ENCODE measurements around the gene RBPMS2.

Gene RBPMS2

DNA sequence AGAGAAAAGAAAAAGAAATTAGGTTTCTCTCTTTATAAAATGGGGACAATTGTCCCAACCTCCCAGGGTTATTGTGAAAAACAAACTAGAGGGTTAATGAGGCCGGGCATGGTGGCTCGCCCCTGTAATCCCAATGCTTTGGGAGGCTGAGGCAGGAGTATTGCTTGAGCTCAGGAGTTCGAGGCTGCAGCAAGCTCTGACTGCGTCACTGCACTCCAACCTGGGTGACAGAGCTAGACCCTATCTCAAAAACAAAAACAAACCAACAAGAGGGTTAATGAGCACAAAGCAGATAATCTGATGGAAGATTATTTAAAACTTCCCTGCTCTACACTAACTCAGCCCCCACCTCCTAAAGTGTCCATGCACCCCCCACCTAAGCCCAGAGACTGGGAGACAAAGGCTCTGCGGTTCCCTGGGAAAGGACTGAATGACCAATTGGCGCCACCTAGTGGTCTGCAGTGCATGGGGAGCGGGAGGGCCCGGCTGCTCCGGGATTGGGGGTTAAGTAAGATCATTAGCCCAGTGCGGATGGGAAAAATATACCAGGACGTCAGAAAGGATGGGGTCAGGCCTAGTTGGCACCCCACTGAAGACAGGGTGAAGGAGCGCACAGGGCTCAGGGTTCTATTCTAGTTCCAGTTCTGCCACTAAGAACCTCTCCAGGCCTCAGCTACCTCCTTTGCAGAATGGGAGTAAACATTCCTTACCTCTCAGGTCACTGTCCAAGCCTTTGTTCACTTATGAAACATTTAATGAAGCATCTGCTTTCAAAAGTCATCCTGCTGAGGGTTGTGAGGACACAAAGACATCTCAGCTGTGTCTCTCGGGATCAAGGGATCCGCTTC lies 34.5 kb upstream of the RBPMS2 start:
- in situ Hi-C loops (cut with MboI; ENCODE audit: low sequenced_read_pairs, unreplicated experiment): loop anchor here (10.0 kb wide), 1 partner anchor 55 kb away; no protein-coding TSS in a partner anchor
- peak; percentile 86 for DNase-seq (ENCODE audit: low spot score)
- TF ChIP-seq, protein P1, sequence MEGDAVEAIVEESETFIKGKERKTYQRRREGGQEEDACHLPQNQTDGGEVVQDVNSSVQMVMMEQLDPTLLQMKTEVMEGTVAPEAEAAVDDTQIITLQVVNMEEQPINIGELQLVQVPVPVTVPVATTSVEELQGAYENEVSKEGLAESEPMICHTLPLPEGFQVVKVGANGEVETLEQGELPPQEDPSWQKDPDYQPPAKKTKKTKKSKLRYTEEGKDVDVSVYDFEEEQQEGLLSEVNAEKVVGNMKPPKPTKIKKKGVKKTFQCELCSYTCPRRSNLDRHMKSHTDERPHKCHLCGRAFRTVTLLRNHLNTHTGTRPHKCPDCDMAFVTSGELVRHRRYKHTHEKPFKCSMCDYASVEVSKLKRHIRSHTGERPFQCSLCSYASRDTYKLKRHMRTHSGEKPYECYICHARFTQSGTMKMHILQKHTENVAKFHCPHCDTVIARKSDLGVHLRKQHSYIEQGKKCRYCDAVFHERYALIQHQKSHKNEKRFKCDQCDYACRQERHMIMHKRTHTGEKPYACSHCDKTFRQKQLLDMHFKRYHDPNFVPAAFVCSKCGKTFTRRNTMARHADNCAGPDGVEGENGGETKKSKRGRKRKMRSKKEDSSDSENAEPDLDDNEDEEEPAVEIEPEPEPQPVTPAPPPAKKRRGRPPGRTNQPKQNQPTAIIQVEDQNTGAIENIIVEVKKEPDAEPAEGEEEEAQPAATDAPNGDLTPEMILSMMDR (IDR thresholded peaks at IDR 0.05; ENCODE audit: borderline replicate concordance, control extremely low read depth, extremely low read depth, insufficient read depth, missing control alignments): peak; percentile 90

DNA sequence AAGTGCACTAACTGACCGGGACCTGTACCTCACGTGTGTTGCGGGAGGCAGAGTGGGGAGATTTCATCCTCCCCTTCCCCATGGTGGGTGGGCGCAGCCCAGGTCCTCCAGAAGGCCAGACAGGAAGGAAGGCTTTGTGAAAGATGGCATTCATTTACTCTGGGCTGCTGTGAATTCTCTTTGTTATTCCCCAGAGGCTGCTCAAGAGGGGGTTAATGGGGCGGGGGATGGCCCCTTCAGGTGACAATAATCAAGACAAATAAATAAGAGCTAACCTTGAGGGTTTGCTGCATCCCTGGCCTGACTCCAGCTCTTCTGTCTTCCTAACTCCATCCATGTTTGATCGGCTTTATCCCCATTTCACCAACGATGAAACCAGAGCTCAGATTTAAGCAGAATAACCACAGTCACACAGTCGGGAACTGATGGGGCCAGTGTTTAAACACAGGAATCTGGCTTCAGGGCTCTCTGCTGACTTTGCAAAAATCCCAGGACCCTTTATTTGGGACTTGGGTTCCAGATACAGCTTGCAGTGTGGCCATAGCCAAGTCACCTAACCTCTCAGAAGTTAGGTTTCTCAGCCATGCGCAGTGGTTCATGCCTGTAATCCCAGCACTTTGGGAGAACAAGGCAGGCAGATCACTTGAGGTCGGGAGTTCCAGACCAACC lies 33.5 kb upstream of the RBPMS2 start:
- in situ Hi-C loops (cut with MboI; ENCODE audit: low sequenced_read_pairs, unreplicated experiment): loop anchor here (10.0 kb wide), 1 partner anchor 54 kb away; no protein-coding TSS in a partner anchor
- DNase-seq (ENCODE audit: low spot score): peak; percentile 15
- TF ChIP-seq, protein P1 (IDR thresholded peaks at IDR 0.05; ENCODE audit: borderline replicate concordance, control extremely low read depth, extremely low read depth, insufficient read depth, missing control alignments): no peak

DNA sequence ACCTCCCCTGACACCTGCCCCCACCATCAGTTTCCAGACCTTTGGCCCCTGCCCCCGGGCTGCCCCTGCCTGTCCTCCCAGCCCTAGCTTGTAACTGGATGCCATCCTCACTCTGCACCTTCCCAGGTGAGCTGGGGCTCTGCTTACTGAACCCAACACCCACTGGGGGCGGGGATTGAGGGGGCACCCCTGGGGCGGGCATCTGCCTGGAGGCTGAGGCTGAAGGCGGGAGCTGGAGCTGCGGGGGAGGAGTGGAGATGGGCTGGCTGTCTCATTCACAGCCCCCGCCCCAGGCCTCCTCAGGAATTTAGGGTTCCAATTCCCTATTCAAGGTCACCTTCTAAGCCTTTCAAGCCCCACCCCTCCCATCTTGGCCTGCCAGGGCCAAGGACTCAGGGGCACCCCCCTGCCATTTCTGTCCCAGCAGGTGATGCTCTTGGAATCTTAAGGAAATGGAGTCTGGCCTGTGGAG lies 32.4 kb upstream of the RBPMS2 start:
- DNase-seq (ENCODE audit: low spot score): no peak
- TF ChIP-seq, protein P1 (IDR thresholded peaks at IDR 0.05; ENCODE audit: borderline replicate concordance, control extremely low read depth, extremely low read depth, insufficient read depth, missing control alignments): no peak
- in situ Hi-C loops (cut with MboI; ENCODE audit: low sequenced_read_pairs, unreplicated experiment): loop anchor here (10.0 kb wide), 1 partner anchor 53 kb away; no protein-coding TSS in a partner anchor

DNA sequence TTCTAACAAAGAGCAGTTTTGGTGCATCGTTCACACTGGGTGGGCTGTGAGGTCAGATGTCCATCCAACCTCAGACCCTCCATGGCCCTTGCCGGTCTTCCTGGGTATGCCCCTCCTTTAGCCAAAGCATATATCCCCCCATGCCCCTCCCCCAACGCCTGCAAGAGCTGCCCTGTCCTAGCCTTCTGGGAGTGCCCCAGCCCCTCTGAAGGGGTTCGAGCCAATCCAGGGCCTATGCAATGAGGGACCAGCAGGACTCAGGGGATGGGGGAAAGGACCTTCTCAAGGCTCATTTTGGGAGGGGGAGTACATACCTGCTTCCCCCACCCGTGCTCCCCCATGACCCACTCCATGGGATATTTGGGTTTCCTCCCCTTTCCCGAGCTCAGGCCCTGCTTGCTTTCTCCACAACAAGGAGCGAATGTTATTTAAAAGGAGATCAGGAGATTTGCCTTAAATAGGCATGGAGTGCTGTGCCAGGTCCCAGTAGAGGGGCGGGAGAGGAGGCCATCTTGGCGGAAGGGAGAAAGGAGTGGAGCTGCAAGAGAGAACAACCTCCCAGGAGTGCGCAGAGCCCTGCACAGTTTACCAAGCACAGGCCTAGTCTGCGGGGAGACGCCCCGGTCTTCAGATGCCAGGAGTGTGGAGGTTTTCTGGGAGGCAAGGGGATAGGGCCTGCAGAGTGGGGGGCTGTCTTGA lies 31.8 kb upstream of the RBPMS2 start:
- TF ChIP-seq, protein P1 (IDR thresholded peaks at IDR 0.05; ENCODE audit: borderline replicate concordance, control extremely low read depth, extremely low read depth, insufficient read depth, missing control alignments): no peak
- in situ Hi-C loops (cut with MboI; ENCODE audit: low sequenced_read_pairs, unreplicated experiment): loop anchor here (10.0 kb wide), 1 partner anchor 52 kb away; no protein-coding TSS in a partner anchor
- no peak for DNase-seq (ENCODE audit: low spot score)

DNA sequence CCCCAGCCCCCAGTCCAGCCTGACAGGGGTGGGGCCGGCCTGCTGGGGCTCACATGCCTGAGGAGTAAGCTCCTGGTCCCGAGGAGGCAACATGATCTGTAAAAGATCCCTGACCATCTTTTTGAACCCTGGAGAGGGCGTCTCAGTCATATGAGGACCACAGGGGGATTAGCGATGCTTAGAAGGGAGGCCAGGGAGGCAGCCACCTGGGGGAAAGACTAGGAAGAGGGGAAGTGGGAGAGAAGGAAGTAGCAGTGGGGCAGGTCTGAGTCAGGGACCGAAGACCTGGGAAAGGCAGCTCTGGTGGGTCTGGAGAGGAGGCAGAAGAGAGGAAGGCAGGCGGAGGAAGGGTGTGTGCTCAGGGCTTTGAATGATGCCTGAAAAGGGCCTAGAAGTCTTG lies 31.1 kb upstream of the RBPMS2 start:
- DNase-seq (ENCODE audit: low spot score): no peak
- TF ChIP-seq, protein P1 (IDR thresholded peaks at IDR 0.05; ENCODE audit: borderline replicate concordance, control extremely low read depth, extremely low read depth, insufficient read depth, missing control alignments): no peak
- in situ Hi-C loops (cut with MboI; ENCODE audit: low sequenced_read_pairs, unreplicated experiment): loop anchor here (10.0 kb wide), 1 partner anchor 52 kb away; no protein-coding TSS in a partner anchor

DNA sequence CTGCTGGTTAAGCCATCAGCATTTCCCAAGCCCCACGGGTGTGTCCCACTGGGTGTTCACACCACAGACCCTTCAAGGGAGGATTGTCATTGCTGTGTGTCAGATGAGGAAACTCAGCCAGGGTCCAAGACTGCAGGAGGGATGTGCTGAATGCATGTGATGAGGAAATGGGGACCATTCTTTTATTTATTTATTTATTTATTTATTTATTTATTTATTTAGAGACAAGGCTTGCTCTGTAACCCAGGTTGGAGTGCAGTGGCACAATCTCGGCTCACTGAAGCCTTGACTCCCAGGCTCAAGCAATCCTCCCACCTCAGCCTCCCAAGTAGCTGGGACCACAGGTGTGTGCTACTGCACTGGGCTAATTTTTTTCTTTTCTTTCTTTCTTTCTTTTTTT lies 29.2 kb upstream of the RBPMS2 start:
- TF ChIP-seq, protein P1 (IDR thresholded peaks at IDR 0.05; ENCODE audit: borderline replicate concordance, control extremely low read depth, extremely low read depth, insufficient read depth, missing control alignments): no peak
- no peak for DNase-seq (ENCODE audit: low spot score)
- in situ Hi-C loops (cut with MboI; ENCODE audit: low sequenced_read_pairs, unreplicated experiment): loop anchor here (10.0 kb wide), 1 partner anchor 50 kb away; no protein-coding TSS in a partner anchor
